Measurements from ENCODE around the gene CD58. TPM values are rescaled to one million over a fixed set of nuclear protein-coding genes. Genes with fewer than 3 reads are reported as not detected.

Gene CD58
- total RNA-seq, 1 donor = 13.8 TPM

GRCh38 chr1:116557323-116557878, 13.4 kb downstream of the CD58 start:
- H3K4me3 ChIP-seq (ENCODE audit: low read depth, low read length) = no peak overlapping the region
- DNase-seq (ENCODE audit: low read depth) = no peak
- no peak for TF ChIP-seq CTCF (IDR thresholded peaks at IDR 0.05; ENCODE audit: insufficient read depth, low read depth, low read length)

GRCh38 chr1:116556289-116557006, 14.4 kb downstream of the CD58 start:
- H3K4me3 ChIP-seq (ENCODE audit: low read depth, low read length) = no peak overlapping the region
- no peak for TF ChIP-seq CTCF (IDR thresholded peaks at IDR 0.05; ENCODE audit: insufficient read depth, low read depth, low read length)
- peak; percentile 86 for DNase-seq (ENCODE audit: low read depth)

GRCh38 chr1:116554924-116555323, 15.9 kb downstream of the CD58 start:
- H3K4me3 ChIP-seq (ENCODE audit: low read depth, low read length) = no peak overlapping the region
- no peak for TF ChIP-seq CTCF (IDR thresholded peaks at IDR 0.05; ENCODE audit: insufficient read depth, low read depth, low read length)
- no peak for DNase-seq (ENCODE audit: low read depth)

- no peak for DNase-seq (ENCODE audit: low read depth)
- TF ChIP-seq CTCF (IDR thresholded peaks at IDR 0.05; ENCODE audit: insufficient read depth, low read depth, low read length) = no peak
Observed at GRCh38 chr1:116553386-116554115, 17.3 kb downstream of the CD58 start.

GRCh38 chr1:116546354-116546977, 24.4 kb downstream of the CD58 start:
- DNase-seq (ENCODE audit: low read depth) = no peak
- H3K4me3 ChIP-seq (ENCODE audit: low read depth, low read length) = no peak overlapping the region
- TF ChIP-seq CTCF (IDR thresholded peaks at IDR 0.05; ENCODE audit: insufficient read depth, low read depth, low read length) = no peak

More at GRCh38 chr1:116553386-116554115, 17.3 kb downstream of the CD58 start:
- no peak overlapping the region for H3K4me3 ChIP-seq (ENCODE audit: low read depth, low read length)

- no peak for TF ChIP-seq CTCF (IDR thresholded peaks at IDR 0.05; ENCODE audit: insufficient read depth, low read depth, low read length)
- DNase-seq (ENCODE audit: low read depth) = no peak
- no peak overlapping the region for H3K4me3 ChIP-seq (ENCODE audit: low read depth, low read length)
Observed at GRCh38 chr1:116545359-116545705, 25.5 kb downstream of the CD58 start.
